HEK293 (cell line): Measurements from ENCODE around the gene CDK8.

Experiments
- CTCF ChIA-PET: fragments of 350-600 bp; formaldehyde crosslinking; extraction: SDS; loops from one replicate; lab custom pipeline; 2021; ENCODE audit warnings: antibody characterized with exemption; lab: Yijun Ruan, JAX
- POLR2A ChIA-PET: fragments of 300-600 bp; formaldehyde crosslinking; extraction: SDS; loops from one replicate; lab custom pipeline; 2020; ENCODE audit warnings: antibody characterized with exemption, inconsistent platforms; lab: Yijun Ruan, JAX
- H3K27ac ChIP-seq: fragments of 200-500 bp; sonication (Bioruptor generic); 2 replicates; pipeline ENCODE4 v1.5.1; 2014; ENCODE audit warnings: low read depth, low read length, control low read depth, inconsistent platforms; ENCODE audit errors: extremely low read depth
- H3K36me3 ChIP-seq, 2 experiments: fragments of 200-500 bp in 1 of 2; sonication (Bioruptor generic) in 1 of 2; 1 replicate in 1 of 2; 2 replicates in 1 of 2; pipeline ENCODE4 v1.5.1; 2014 to 2017; ENCODE audit warnings: inconsistent platforms in 2 of 2, low read length in 2 of 2; ENCODE audit not compliant: control insufficient read depth in 2 of 2, insufficient read depth in 1 of 2
- H3K4me1 ChIP-seq: fragments of 200-500 bp; sonication (Bioruptor generic); 2 replicates; pipeline ENCODE4 v1.5.1; 2014; ENCODE audit warnings: mild to moderate bottlenecking, low read length, inconsistent platforms; ENCODE audit not compliant: control insufficient read depth, insufficient read depth
- H3K4me3 ChIP-seq: 2 replicates; pipeline ENCODE4 v1.5.1; 2011; ENCODE audit warnings: low read depth, mild to moderate bottlenecking, control low read depth, low read length, moderate library complexity
- H3K9me3 ChIP-seq: fragments of 200-500 bp; sonication (Bioruptor generic); 2 replicates; pipeline ENCODE4 v1.5.1; 2014; ENCODE audit warnings: low read depth, low read length, inconsistent platforms; ENCODE audit not compliant: control insufficient read depth, insufficient read depth
- FEZF1 ChIP-seq: fragments of 450-650 bp; formaldehyde crosslinking; IDR thresholded peaks from 2 replicates; pipeline ENCODE4 v1.5.1; 2016; ENCODE audit warnings: missing biosample characterization, missing genetic modification characterization
- HOXC10 ChIP-seq: sonication (generic); formaldehyde crosslinking; IDR thresholded peaks from 2 replicates; pipeline ENCODE4 v1.8.1; 2023; ENCODE audit warnings: mild to moderate bottlenecking, missing genetic modification reagents
- SETDB1 ChIP-seq: IDR thresholded peaks from one replicate; pipeline ENCODE4 v1.6.1; 2017; ENCODE audit warnings: mild to moderate bottlenecking, low read length, moderate library complexity, mixed read lengths; ENCODE audit not compliant: insufficient read length
- TRIM28 ChIP-seq: IDR thresholded peaks from 2 replicates; pipeline ENCODE4 v1.6.1; 2011; ENCODE audit warnings: low read length, control low read depth, borderline replicate concordance
- YY2 ChIP-seq: fragments of 450-650 bp; formaldehyde crosslinking; IDR thresholded peaks from 2 replicates; pipeline ENCODE4 v1.5.1; 2016; ENCODE audit warnings: missing biosample characterization, missing genetic modification characterization
- ZBTB26 ChIP-seq: fragments of 450-650 bp; formaldehyde crosslinking; optimal IDR thresholded peaks from 2 replicates; pipeline ENCODE3; 2016; ENCODE audit warnings: missing biosample characterization, mild to moderate bottlenecking, missing genetic modification characterization
- ZBTB7A ChIP-seq: fragments of 450-650 bp; formaldehyde crosslinking; IDR thresholded peaks from 2 replicates; pipeline ENCODE4 v1.5.1; 2016; ENCODE audit warnings: low read depth, missing biosample characterization, missing genetic modification characterization
- ZFHX2 ChIP-seq: fragments of 450-650 bp; formaldehyde crosslinking; conservative IDR thresholded peaks from 2 replicates; pipeline ENCODE4 v1.5.1; 2016; ENCODE audit warnings: missing biosample characterization, missing genetic modification characterization
- ZNF223 ChIP-seq: fragments of 450-650 bp; formaldehyde crosslinking; IDR thresholded peaks from 2 replicates; pipeline ENCODE4 v1.5.1; 2016; ENCODE audit warnings: missing biosample characterization, missing genetic modification characterization
- ZNF23 ChIP-seq: fragments of 450-650 bp; formaldehyde crosslinking; IDR thresholded peaks from 2 replicates; pipeline ENCODE4 v1.5.1; 2016; ENCODE audit warnings: missing biosample characterization, missing genetic modification characterization, borderline replicate concordance
- ZNF416 ChIP-seq: fragments of 450-650 bp; formaldehyde crosslinking; IDR thresholded peaks from 2 replicates; pipeline ENCODE4 v1.5.1; 2016; ENCODE audit warnings: missing biosample characterization, missing genetic modification characterization
- ZNF529 ChIP-seq: fragments of 450-650 bp; formaldehyde crosslinking; IDR thresholded peaks from 2 replicates; pipeline ENCODE4 v1.5.1; 2017; ENCODE audit warnings: missing genetic modification characterization, missing biosample characterization; ENCODE audit not compliant: insufficient replicate concordance
- ZNF530 ChIP-seq: fragments of 450-650 bp; formaldehyde crosslinking; IDR thresholded peaks from 2 replicates; pipeline ENCODE4 v1.5.1; 2016; ENCODE audit warnings: low read depth, missing biosample characterization, missing genetic modification characterization
- ZNF548 ChIP-seq: fragments of 450-650 bp; formaldehyde crosslinking; IDR thresholded peaks from 2 replicates; pipeline ENCODE4 v1.5.1; 2016; ENCODE audit warnings: missing biosample characterization, missing genetic modification characterization
- ZNF585B ChIP-seq: fragments of 450-650 bp; formaldehyde crosslinking; IDR thresholded peaks from 2 replicates; pipeline ENCODE4 v1.5.1; 2016; ENCODE audit warnings: missing biosample characterization, missing genetic modification characterization
- ZNF596 ChIP-seq: fragments of 450-650 bp; IDR thresholded peaks from 2 replicates; pipeline ENCODE4 v1.5.0; 2018; ENCODE audit warnings: missing biosample characterization, mild to moderate bottlenecking, missing genetic modification characterization, moderate library complexity
- ZNF621 ChIP-seq: fragments of 450-650 bp; formaldehyde crosslinking; IDR thresholded peaks from 2 replicates; pipeline ENCODE4 v1.5.1; 2017; ENCODE audit warnings: missing biosample characterization, missing genetic modification characterization
- ZNF626 ChIP-seq: fragments of 450-650 bp; sonication (Bioruptor Pico); formaldehyde crosslinking; IDR thresholded peaks from 2 replicates; pipeline ENCODE4 v1.5.1; 2018; ENCODE audit warnings: missing biosample characterization, missing genetic modification characterization, inconsistent platforms
- ZNF629 ChIP-seq: fragments of 450-650 bp; formaldehyde crosslinking; IDR thresholded peaks from 2 replicates; pipeline ENCODE4 v1.5.1; 2017; ENCODE audit warnings: missing biosample characterization, missing genetic modification characterization
- ZNF791 ChIP-seq: fragments of 450-650 bp; formaldehyde crosslinking; IDR thresholded peaks from 2 replicates; pipeline ENCODE4 v1.5.1; 2016; ENCODE audit warnings: missing biosample characterization, missing genetic modification characterization
- TF ChIP-seq, protein P1 (sequence below): IDR thresholded peaks from 2 replicates; pipeline ENCODE4 v1.6.1; 2011; ENCODE audit warnings: mild to moderate bottlenecking, low read depth, low read length, borderline replicate concordance
- TF ChIP-seq, protein P2 (sequence below): fragments of 450-650 bp; formaldehyde crosslinking; IDR thresholded peaks from 2 replicates; pipeline ENCODE4 v1.5.1; 2017; ENCODE audit warnings: missing biosample characterization, missing genetic modification characterization

CDK8 gene

GRCh38 chr13:26435171-26435570 is 181.2 kb downstream of the CDK8 start:
- no peak overlapping the region for H3K27ac ChIP-seq
- CTCF ChIA-PET: interaction anchor here (0.5 kb wide), 1 partner anchor 209 kb away, joined by 3 read pairs; no protein-coding TSS in a partner anchor

DNA sequence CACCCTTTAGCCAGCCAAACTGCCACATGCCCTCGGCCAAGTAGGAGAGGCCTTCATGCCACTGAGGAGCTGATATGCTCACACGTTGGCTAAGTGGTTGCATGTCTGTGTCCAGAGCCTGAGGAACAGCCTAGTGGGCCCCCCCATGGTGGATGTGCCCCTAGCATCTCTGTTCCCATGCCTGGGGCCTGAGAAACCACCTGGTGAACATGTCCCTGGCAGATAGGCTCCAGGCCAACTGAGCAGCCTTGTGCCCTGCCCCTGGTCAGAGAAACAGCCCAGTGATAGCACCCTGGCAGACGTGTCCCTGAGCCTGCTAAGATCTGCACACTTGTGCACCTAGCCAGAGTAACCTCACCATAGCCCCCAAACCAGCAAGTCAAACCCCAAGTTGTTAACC is 181.7 kb downstream of the CDK8 start:
- Histone ChIP-seq H3K4me1 (no peaks in the 10 kb centered on the region), H3K36me3 (no peaks in the 10 kb centered on the region), H3K27ac (no peak overlapping the region), H3K4me3 (no peak overlapping the region), H3K9me3 (no peaks in the 10 kb centered on the region)
- no peak for TF ChIP-seq ZNF223 (tag by site-specific recombination)
- no peak for TF ChIP-seq ZBTB7A (tag by site-specific recombination)
- TF ChIP-seq ZFHX2 (tag by site-specific recombination): no peak
- no peak for TF ChIP-seq ZNF626
- TF ChIP-seq HOXC10 (CRISPR knock-in tag): no peak
- no peak for TF ChIP-seq ZNF596
- TF ChIP-seq ZNF629 (tag by site-specific recombination): no peak
- no peak for TF ChIP-seq TRIM28
- TF ChIP-seq YY2 (tag by site-specific recombination): no peak
- TF ChIP-seq ZNF529 (tag by site-specific recombination): no peak
- TF ChIP-seq ZNF585B (tag by site-specific recombination): no peak
- no peak for TF ChIP-seq FEZF1 (tag by site-specific recombination)
- no peak for TF ChIP-seq ZNF548 (tag by site-specific recombination)
- TF ChIP-seq ZNF530 (tag by site-specific recombination): no peak
- no peak for TF ChIP-seq ZNF621 (tag by site-specific recombination)
- TF ChIP-seq ZNF23: no peak
- no peak for TF ChIP-seq ZBTB26 (tag by site-specific recombination)
- TF ChIP-seq, protein P1, sequence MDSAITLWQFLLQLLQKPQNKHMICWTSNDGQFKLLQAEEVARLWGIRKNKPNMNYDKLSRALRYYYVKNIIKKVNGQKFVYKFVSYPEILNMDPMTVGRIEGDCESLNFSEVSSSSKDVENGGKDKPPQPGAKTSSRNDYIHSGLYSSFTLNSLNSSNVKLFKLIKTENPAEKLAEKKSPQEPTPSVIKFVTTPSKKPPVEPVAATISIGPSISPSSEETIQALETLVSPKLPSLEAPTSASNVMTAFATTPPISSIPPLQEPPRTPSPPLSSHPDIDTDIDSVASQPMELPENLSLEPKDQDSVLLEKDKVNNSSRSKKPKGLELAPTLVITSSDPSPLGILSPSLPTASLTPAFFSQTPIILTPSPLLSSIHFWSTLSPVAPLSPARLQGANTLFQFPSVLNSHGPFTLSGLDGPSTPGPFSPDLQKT: no peak
- no peak for TF ChIP-seq ZNF416 (tag by site-specific recombination)
- POLR2A ChIA-PET: no interaction called here
- CTCF ChIA-PET: interaction anchor here (0.5 kb wide), 1 partner anchor 210 kb away, joined by 3 read pairs; no protein-coding TSS in a partner anchor

More at GRCh38 chr13:26435171-26435570, 181.2 kb downstream of the CDK8 start:
- TF ChIP-seq SETDB1: no peak
- H3K4me1 ChIP-seq: no peaks in the 10 kb centered on the region
- POLR2A ChIA-PET: no interaction called here
- H3K4me3 ChIP-seq: no peak overlapping the region
- H3K9me3 ChIP-seq: no peaks in the 10 kb centered on the region
- H3K36me3 ChIP-seq: no peaks in the 10 kb centered on the region

- H3K4me1 ChIP-seq: no peaks in the 10 kb centered on the region
- POLR2A ChIA-PET: no interaction called here
- no peak overlapping the region for H3K27ac ChIP-seq
- CTCF ChIA-PET: interaction anchor here (0.7 kb wide), 1 partner anchor 918 kb away, joined by 4 read pairs; no protein-coding TSS in a partner anchor
- no peak overlapping the region for H3K4me3 ChIP-seq
- no peaks in the 10 kb centered on the region for H3K9me3 ChIP-seq
- H3K36me3 ChIP-seq: no peaks in the 10 kb centered on the region
- TF ChIP-seq SETDB1 (peak; percentile 93), ZNF791 (tag by site-specific recombination) (peak; percentile 91)
- TF ChIP-seq, protein P2, sequence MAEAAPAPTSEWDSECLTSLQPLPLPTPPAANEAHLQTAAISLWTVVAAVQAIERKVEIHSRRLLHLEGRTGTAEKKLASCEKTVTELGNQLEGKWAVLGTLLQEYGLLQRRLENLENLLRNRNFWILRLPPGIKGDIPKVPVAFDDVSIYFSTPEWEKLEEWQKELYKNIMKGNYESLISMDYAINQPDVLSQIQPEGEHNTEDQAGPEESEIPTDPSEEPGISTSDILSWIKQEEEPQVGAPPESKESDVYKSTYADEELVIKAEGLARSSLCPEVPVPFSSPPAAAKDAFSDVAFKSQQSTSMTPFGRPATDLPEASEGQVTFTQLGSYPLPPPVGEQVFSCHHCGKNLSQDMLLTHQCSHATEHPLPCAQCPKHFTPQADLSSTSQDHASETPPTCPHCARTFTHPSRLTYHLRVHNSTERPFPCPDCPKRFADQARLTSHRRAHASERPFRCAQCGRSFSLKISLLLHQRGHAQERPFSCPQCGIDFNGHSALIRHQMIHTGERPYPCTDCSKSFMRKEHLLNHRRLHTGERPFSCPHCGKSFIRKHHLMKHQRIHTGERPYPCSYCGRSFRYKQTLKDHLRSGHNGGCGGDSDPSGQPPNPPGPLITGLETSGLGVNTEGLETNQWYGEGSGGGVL (tag by site-specific recombination): no peak
- TF ChIP-seq, all 188 proteins: peak for 2
These were observed 183.0 kb downstream of the CDK8 start for GRCh38 chr13:26436914-26437313.
